GM18517 (cell line): ENCODE measurements around the gene ITGA11.

Source experiments
- ATAC-seq: cut with Tn5 transposase; IDR thresholded peaks from one replicate; pipeline ENCODE4 v1.9.1; 2021; ENCODE audit warnings: mild to moderate bottlenecking, moderate library complexity; ENCODE audit not compliant: unreplicated experiment

The ITGA11 gene

GRCh38 chr15:68249058-68249713, 182.8 kb downstream of the ITGA11 start:
- no peak for ATAC-seq
